K562 (cell line): ENCODE measurements around the gene DHX35. TPM values are rescaled to one million over a fixed set of nuclear protein-coding genes. Genes with fewer than 3 reads are reported as not detected.

Experiments
- ARID1B ChIP-seq: fragments of 450-650 bp; IDR thresholded peaks from 2 replicates; pipeline ENCODE4 v1.6.1; 2016; ENCODE audit warnings: antibody characterized with exemption, mild to moderate bottlenecking, inconsistent platforms
- BRD4 ChIP-seq: fragments of 200-600 bp; sonication (generic); IDR thresholded peaks from 2 replicates; pipeline ENCODE4 v1.6.1; 2017; ENCODE audit warnings: inconsistent platforms
- CHD4 ChIP-seq: fragments of 200-600 bp; sonication (generic); IDR thresholded peaks from 3 replicates; pipeline ENCODE4 v1.6.1; 2012; ENCODE audit warnings: low read depth, mild to moderate bottlenecking, mixed read lengths, low read length, inconsistent platforms; ENCODE audit not compliant: insufficient read depth, insufficient replicate concordance, poor library complexity, severe bottlenecking
- DPF2 ChIP-seq: fragments of 450-650 bp; IDR thresholded peaks from 2 replicates; pipeline ENCODE4 v1.6.1; 2016
- ELF4 ChIP-seq: fragments of 450-650 bp; formaldehyde crosslinking; IDR thresholded peaks from 2 replicates; pipeline ENCODE4 v1.4.0; 2022; ENCODE audit warnings: missing genetic modification characterization
- EP400 ChIP-seq: fragments of 450-650 bp; IDR thresholded peaks from 2 replicates; pipeline ENCODE4 v1.6.1; 2017; ENCODE audit warnings: antibody characterized with exemption, mild to moderate bottlenecking, moderate library complexity
- HDAC1 ChIP-seq, 2 experiments: fragments of 450-650 bp; IDR thresholded peaks; 2 replicates each; pipeline ENCODE4 v1.6.1; 2016 to 2017; ENCODE audit warnings: inconsistent platforms in 1 of 2, mild to moderate bottlenecking in 1 of 2, moderate library complexity in 1 of 2
- HDAC2 ChIP-seq: fragments of 450-650 bp; IDR thresholded peaks from 2 replicates; pipeline ENCODE4 v1.6.1; 2016; ENCODE audit warnings: mild to moderate bottlenecking
- HDGF ChIP-seq: fragments of 450-650 bp; IDR thresholded peaks from 2 replicates; pipeline ENCODE4 v1.6.1; 2016
- ILK ChIP-seq: fragments of 450-650 bp; IDR thresholded peaks from 2 replicates; pipeline ENCODE4 v1.6.1; 2016; ENCODE audit warnings: missing genetic modification characterization, low read depth, mild to moderate bottlenecking, missing compliant biosample characterization, moderate library complexity, borderline replicate concordance
- JUN ChIP-seq, 2 experiments: sonication (generic) in 1 of 2; formaldehyde crosslinking in 1 of 2; IDR thresholded peaks; 2 replicates each; pipeline versions ENCODE4 v1.6.1 to v1.8.0; 2012 to 2022; ENCODE audit warnings: borderline replicate concordance in 2 of 2, mild to moderate bottlenecking in 2 of 2, improper control_type of control experiment in 1 of 2, low read depth in 1 of 2, low read length in 1 of 2, missing genetic modification reagents in 1 of 2
- KLF16 ChIP-seq: IDR thresholded peaks from 2 replicates; pipeline ENCODE4 v1.6.1; 2016; ENCODE audit warnings: antibody characterized with exemption
- PTTG1 ChIP-seq: fragments of 450-650 bp; IDR thresholded peaks from 2 replicates; pipeline ENCODE4 v1.6.1; 2016; ENCODE audit warnings: low read depth, mild to moderate bottlenecking, missing genetic modification characterization, missing compliant biosample characterization
- RCOR1 ChIP-seq, 2 experiments: IDR thresholded peaks; 2 replicates each; pipeline ENCODE4 v1.6.1; 2012; ENCODE audit warnings: low read depth in 2 of 2, low read length in 2 of 2, borderline replicate concordance in 1 of 2, improper control_type of control experiment in 1 of 2
- SMAD1 ChIP-seq: fragments of 150-350 bp; IDR thresholded peaks from 2 replicates; pipeline ENCODE4 v1.6.1; 2014; ENCODE audit warnings: low read length, low read depth; ENCODE audit not compliant: partially characterized antibody
- polyA plus RNA-seq, 8 experiments: library from polyadenylated mRNA; depleted of rRNA in 4 of 8; stranded (reverse) in 5 of 8; unstranded in 3 of 8; fragments of >200 nt; fragmentation: Nextera tagmentation in 2 of 8; fragmentation: Illumina TruSeq in 1 of 8; extraction: Ambion mirVana in 2 of 8; extraction: Trizol in 1 of 8; gene quantifications; 2 replicates each; pipeline versions ENCODE4 v1.2.1 to v1.2.3, GENCODE V29; 2011 to 2014; ENCODE audit warnings: inconsistent platforms in 1 of 8, missing spikeins in 1 of 8
- total RNA-seq, 7 experiments: library from RNA; depleted of rRNA in 6 of 7; stranded (reverse); fragments of >200 nt in 6 of 7; fragmentation: Illumina TruSeq in 2 of 7; extraction: Trizol in 2 of 7; gene quantifications; 2 replicates each; pipeline versions ENCODE4 v1.2.1 to v1.2.3, GENCODE V29; 2011 to 2021; ENCODE audit warnings: low replicate concordance in 1 of 7
- TF ChIP-seq, protein P1 (sequence below): fragments of 250-450 bp; sonication (Bioruptor Pico); IDR thresholded peaks from 2 replicates; pipeline ENCODE4 v1.5.0; 2022; ENCODE audit warnings: mild to moderate bottlenecking
- TF ChIP-seq, protein P2 (sequence below), 2 experiments: fragments of 450-650 bp in 1 of 2; sonication (generic) in 1 of 2; formaldehyde crosslinking in 1 of 2; IDR thresholded peaks in 1 of 2; conservative IDR thresholded peaks in 1 of 2; 2 replicates each; pipeline versions ENCODE4 v1.6.1 to v1.8.1; 2016 to 2023; ENCODE audit warnings: mild to moderate bottlenecking in 2 of 2, moderate library complexity in 2 of 2, inconsistent platforms in 1 of 2, missing genetic modification reagents in 1 of 2
- TF ChIP-seq, protein P3 (sequence below): fragments of 450-650 bp; formaldehyde crosslinking; IDR thresholded peaks from 2 replicates; pipeline ENCODE4 v1.4.0; 2020; ENCODE audit warnings: mild to moderate bottlenecking, moderate library complexity
- TF ChIP-seq, protein P4 (sequence below): sonication (generic); formaldehyde crosslinking; IDR thresholded peaks from 2 replicates; pipeline ENCODE4 v1.8.0; 2022; ENCODE audit warnings: missing genetic modification reagents, mild to moderate bottlenecking, moderate library complexity, borderline replicate concordance
- TF ChIP-seq, protein P5 (sequence below), 3 experiments: IDR thresholded peaks in 2 of 3; conservative IDR thresholded peaks in 1 of 3; 2 replicates each; pipeline ENCODE4 v1.5.1; 2011 to 2012; ENCODE audit warnings: low read length in 3 of 3, mild to moderate bottlenecking in 3 of 3, control low read depth in 2 of 3, improper control_type of control experiment in 1 of 3, inconsistent platforms in 1 of 3, low read depth in 1 of 3, mixed read lengths in 1 of 3, moderate library complexity in 1 of 3; ENCODE audit not compliant: insufficient read depth in 2 of 3

The DHX35 gene
- total and polyA plus RNA-seq, 9 of the 15 experiments (the other 6 are each of a cell fraction or from before 2014, with no cell fraction given): 6.5 to 25.6 (median 16.9) TPM

- TF ChIP-seq, protein P1, sequence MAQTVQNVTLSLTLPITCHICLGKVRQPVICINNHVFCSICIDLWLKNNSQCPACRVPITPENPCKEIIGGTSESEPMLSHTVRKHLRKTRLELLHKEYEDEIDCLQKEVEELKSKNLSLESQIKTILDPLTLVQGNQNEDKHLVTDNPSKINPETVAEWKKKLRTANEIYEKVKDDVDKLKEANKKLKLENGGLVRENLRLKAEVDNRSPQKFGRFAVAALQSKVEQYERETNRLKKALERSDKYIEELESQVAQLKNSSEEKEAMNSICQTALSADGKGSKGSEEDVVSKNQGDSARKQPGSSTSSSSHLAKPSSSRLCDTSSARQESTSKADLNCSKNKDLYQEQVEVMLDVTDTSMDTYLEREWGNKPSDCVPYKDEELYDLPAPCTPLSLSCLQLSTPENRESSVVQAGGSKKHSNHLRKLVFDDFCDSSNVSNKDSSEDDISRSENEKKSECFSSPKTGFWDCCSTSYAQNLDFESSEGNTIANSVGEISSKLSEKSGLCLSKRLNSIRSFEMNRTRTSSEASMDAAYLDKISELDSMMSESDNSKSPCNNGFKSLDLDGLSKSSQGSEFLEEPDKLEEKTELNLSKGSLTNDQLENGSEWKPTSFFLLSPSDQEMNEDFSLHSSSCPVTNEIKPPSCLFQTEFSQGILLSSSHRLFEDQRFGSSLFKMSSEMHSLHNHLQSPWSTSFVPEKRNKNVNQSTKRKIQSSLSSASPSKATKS: no peak
- TF ChIP-seq, protein P2, sequence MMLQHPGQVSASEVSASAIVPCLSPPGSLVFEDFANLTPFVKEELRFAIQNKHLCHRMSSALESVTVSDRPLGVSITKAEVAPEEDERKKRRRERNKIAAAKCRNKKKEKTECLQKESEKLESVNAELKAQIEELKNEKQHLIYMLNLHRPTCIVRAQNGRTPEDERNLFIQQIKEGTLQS (IDR thresholded peaks at IDR 0.05): peak; percentile 54; the same call in 1 of the 2 replicates
- TF ChIP-seq, protein P2 (CRISPR knock-in tag; conservative IDR thresholded peaks at IDR 0.05): no peak
- no peak for TF ChIP-seq EP400
- TF ChIP-seq JUN (IDR thresholded peaks at IDR 0.05; ENCODE audit: borderline replicate concordance, low read depth, low read length): no peak
- no peak for TF ChIP-seq JUN (CRISPR knock-in tag; IDR thresholded peaks at IDR 0.05; ENCODE audit: borderline replicate concordance)
- peak; percentile 87 for TF ChIP-seq HDGF
- 0 out of 2 replicates have a peak, but pooled peaks have one; percentile 10 for TF ChIP-seq ELF4 (CRISPR knock-in tag)
- peak in 1 of 2 experiments; percentile 47; a peak in 1 of 4 replicates for TF ChIP-seq HDAC1 (IDR thresholded peaks at IDR 0.05)
- 0 out of 2 replicates have a peak, but pooled peaks have one; percentile 28 for TF ChIP-seq HDAC2
- 0 out of 2 replicates have a peak, but pooled peaks have one; percentile 43 for TF ChIP-seq KLF16
- TF ChIP-seq PTTG1 (tag): no peak
- peak; percentile 80 for TF ChIP-seq DPF2
- TF ChIP-seq, protein P3, sequence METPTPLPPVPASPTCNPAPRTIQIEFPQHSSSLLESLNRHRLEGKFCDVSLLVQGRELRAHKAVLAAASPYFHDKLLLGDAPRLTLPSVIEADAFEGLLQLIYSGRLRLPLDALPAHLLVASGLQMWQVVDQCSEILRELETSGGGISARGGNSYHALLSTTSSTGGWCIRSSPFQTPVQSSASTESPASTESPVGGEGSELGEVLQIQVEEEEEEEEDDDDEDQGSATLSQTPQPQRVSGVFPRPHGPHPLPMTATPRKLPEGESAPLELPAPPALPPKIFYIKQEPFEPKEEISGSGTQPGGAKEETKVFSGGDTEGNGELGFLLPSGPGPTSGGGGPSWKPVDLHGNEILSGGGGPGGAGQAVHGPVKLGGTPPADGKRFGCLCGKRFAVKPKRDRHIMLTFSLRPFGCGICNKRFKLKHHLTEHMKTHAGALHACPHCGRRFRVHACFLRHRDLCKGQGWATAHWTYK (CRISPR knock-in tag): no peak
- TF ChIP-seq CHD4: no peak
- TF ChIP-seq, protein P4, sequence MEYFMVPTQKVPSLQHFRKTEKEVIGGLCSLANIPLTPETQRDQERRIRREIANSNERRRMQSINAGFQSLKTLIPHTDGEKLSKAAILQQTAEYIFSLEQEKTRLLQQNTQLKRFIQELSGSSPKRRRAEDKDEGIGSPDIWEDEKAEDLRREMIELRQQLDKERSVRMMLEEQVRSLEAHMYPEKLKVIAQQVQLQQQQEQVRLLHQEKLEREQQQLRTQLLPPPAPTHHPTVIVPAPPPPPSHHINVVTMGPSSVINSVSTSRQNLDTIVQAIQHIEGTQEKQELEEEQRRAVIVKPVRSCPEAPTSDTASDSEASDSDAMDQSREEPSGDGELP: peak; percentile 40; the same call in 1 of the 2 replicates
- no peak for TF ChIP-seq BRD4
- TF ChIP-seq, protein P5, sequence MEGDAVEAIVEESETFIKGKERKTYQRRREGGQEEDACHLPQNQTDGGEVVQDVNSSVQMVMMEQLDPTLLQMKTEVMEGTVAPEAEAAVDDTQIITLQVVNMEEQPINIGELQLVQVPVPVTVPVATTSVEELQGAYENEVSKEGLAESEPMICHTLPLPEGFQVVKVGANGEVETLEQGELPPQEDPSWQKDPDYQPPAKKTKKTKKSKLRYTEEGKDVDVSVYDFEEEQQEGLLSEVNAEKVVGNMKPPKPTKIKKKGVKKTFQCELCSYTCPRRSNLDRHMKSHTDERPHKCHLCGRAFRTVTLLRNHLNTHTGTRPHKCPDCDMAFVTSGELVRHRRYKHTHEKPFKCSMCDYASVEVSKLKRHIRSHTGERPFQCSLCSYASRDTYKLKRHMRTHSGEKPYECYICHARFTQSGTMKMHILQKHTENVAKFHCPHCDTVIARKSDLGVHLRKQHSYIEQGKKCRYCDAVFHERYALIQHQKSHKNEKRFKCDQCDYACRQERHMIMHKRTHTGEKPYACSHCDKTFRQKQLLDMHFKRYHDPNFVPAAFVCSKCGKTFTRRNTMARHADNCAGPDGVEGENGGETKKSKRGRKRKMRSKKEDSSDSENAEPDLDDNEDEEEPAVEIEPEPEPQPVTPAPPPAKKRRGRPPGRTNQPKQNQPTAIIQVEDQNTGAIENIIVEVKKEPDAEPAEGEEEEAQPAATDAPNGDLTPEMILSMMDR (IDR thresholded peaks at IDR 0.05 in 2 of 3, conservative IDR thresholded peaks at IDR 0.05 in 1 of 3; ENCODE audit: insufficient read depth in 2 of 3, low read depth in 1 of 3, low read length in 3 of 3): peak; percentile 62 to 71 (median 66)
- no peak for TF ChIP-seq SMAD1
- TF ChIP-seq ARID1B: peak; percentile 61; the same call in 1 of the 2 replicates
- 0 out of 4 replicates have a peak, but pooled peaks of 1 of the 2 experiments have one; percentile 40 for TF ChIP-seq RCOR1 (IDR thresholded peaks at IDR 0.05; ENCODE audit: borderline replicate concordance in 1 of 2, low read depth in 2 of 2, low read length in 2 of 2)
- no peak for TF ChIP-seq ILK (tag)
Measured at GRCh38 chr20:38997622-38998021, 35.5 kb downstream of the DHX35 start (continued).
